GM18951 (cell line): ENCODE data around the gene EIF3K.
"Not testable (repeated sequence)": the region's sequence is repeated elsewhere in the genome, so short reads cannot be mapped to it uniquely, and the experiment has no call there.

Source experiments
- POLR2A ChIP-seq: IDR thresholded peaks from 4 replicates; pipeline ENCODE4 v1.6.1; 2011; ENCODE audit warnings: mild to moderate bottlenecking; ENCODE audit not compliant: insufficient read length, insufficient read depth; ENCODE audit errors: extremely low read depth
- in situ Hi-C: fragments of 300-500 bp; cut with MboI; formaldehyde crosslinking; loops from one replicate; pipeline ENCODE4 v1.12.0; 2022; ENCODE audit warnings: low sequenced_read_pairs, mixed read lengths, inconsistent platforms; ENCODE audit not compliant: unreplicated experiment

Gene EIF3K

GRCh38 chr19:38597075-38597474 is 21.9 kb upstream of the EIF3K start:
- peak; percentile 27 for TF ChIP-seq POLR2A
- in situ Hi-C loops = no loop called here

DNA sequence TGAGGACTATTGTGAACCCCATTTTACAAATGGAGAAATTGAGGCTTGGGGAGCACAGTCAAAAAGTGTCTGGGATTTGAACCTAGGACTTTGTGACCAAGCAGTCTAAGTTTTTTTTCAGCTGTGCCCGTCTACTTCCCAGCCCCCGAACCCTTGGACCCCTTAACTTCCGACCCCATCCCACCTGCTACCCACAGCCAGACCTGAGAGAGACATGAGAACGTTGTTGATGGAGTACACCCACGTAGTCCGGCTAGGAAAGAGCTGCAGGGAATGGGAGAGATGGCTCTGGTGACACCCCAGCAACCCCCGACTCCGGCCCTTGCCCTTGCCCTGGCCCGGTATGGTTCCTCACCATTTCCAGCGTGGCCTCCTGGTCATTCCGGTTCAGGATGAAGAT is 19.3 kb upstream of the EIF3K start:
- in situ Hi-C loops = no loop called here
- TF ChIP-seq POLR2A = no peak

DNA sequence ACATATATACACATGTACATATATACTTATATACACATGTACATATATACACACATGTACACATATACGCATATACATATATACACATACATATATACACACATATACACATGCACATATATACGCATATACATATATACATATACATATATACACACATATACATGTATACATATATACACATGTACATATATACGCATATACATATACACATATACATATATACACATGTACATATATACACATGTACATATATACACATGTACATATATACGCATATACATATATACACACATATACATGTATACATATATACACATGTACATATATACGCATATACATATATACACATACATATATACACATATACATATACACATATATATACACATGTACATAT is 16.1 kb upstream of the EIF3K start:
- in situ Hi-C loops = not testable (repeated sequence)

- no peak for TF ChIP-seq POLR2A
- in situ Hi-C loops = no loop called here
Observed at GRCh38 chr19:38606131-38606530, 12.9 kb upstream of the EIF3K start.

DNA sequence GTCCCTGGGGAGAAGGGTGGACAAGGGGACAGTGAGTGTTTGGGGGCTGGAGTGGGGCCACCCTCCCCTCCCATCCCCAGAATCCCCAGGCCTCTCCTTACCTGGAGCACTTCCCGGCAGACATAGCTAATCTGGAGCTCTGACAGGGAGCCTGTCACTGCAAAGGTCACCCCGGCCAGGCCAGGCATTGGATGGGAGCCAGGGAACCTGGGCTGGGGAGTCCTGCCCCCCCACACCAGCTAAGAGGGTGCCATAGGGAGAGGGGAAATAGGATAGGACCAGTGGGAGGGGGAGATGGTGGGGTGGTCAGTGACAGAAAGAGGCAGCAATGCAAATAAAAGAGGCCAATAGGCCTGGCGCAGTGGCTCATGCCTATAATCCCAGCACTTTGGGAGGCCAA is 4.7 kb upstream of the EIF3K start:
- TF ChIP-seq POLR2A = no peak
- in situ Hi-C loops = no loop called here

DNA sequence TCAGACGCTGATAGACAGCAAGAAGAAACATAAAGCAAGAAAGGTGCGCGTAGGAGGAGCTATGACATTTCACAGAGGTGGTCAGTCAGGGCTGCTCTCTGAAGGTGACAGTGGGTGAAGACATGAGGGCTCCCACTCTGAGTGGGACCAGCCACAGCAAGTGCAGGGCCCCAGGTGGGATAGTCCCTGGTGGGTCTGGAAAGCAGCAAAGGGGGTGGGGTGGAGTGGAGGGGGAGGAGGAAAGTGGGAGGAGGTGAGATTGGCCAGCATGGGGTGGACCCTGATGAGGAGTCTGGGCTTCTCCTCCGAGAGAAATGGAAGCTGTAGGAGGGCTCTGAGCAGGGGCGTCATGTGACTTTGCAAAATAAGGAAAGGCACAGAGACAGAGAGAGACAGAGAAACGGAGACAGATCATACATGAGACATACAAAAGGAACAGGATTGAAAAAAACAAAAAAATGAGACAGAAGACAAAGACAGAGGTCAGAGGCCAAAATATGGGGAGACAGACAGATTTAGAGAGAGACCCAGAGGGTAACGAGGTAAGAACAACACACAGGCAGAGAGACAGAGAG is 3.9 kb upstream of the EIF3K start:
- in situ Hi-C loops = no loop called here
- no peak for TF ChIP-seq POLR2A

DNA sequence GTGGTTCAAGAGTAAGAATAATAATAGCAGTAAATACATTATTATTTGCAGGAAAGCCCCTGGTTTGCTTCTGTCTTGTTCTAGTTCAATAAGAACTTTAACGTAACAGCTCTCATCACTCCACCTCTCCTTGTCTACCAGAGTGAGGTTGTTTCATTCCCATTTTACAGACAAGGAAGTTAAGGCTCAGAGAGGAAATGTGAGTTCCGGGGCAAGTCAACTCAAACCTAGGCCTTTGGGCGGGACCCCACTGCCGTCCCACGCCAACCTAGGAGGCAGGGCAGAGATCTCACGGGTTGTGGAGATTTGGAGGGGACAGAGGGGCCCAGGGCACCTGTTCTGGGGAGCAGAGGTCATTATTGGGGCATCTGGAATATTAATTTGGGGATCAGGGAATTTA is 2.7 kb upstream of the EIF3K start:
- peak; percentile 18 for TF ChIP-seq POLR2A
- in situ Hi-C loops = no loop called here

- TF ChIP-seq POLR2A = no peak
- in situ Hi-C loops = no loop called here
Observed at GRCh38 chr19:38617283-38617763, 1.7 kb upstream of the EIF3K start.

- peak; percentile 73 for TF ChIP-seq POLR2A
- in situ Hi-C loops = no loop called here
Observed at GRCh38 chr19:38617764-38618589, 1.0 kb upstream of the EIF3K start, which contains the start of gene MAP4K1. TSS of gene MAP4K1 (minus strand) at chr19:38617953. CDS start at chr19:38617895, 58 bp downstream.

GRCh38 chr19:38619361-38620174 is 580 bp downstream of the EIF3K start:
- TF ChIP-seq POLR2A = no peak
- in situ Hi-C loops = no loop called here

DNA sequence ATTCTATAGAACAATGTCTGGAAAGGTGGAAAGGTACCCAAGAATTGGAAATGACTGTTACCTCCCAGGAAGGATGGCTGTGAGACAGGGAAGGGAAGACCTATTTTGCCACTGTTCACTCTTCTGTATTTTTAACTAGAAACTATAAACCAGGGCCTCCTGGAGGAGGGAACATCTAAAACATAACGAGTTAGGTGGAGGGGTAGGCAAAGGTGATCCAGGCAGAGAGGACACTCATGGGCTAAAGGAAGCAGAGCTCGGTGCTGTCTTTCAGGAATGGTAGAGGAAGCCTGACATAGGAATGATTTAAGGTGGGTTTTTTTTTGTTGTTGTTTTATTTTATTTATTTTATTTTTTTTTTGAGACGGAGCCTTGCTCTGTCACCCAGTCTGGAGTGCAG is 5.8 kb downstream of the EIF3K start:
- in situ Hi-C loops = no loop called here
- TF ChIP-seq POLR2A = no peak

- TF ChIP-seq POLR2A = no peak
- in situ Hi-C loops = no loop called here
Observed at GRCh38 chr19:38626401-38626800, 7.4 kb downstream of the EIF3K start.

DNA sequence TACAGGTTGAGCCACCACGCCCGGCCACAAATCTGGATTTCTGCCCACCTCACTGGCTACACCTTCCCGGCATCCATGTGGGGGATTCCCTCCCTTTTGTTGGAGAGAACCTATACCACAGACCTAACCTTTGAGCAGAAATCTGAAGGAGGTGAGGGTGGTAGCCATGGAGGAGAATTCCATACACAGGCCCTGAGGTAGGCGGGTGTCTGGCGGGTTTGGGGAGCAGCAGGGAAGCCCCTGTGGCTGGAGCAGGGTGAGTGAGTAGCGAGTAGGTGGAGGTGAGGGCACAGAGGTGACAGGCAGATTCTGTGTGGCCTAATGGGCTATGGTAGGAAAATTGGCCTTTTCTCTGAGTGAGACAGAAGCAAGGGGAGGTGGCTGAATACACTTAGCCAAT is 10.6 kb downstream of the EIF3K start:
- TF ChIP-seq POLR2A = no peak
- in situ Hi-C loops = no loop called here

DNA sequence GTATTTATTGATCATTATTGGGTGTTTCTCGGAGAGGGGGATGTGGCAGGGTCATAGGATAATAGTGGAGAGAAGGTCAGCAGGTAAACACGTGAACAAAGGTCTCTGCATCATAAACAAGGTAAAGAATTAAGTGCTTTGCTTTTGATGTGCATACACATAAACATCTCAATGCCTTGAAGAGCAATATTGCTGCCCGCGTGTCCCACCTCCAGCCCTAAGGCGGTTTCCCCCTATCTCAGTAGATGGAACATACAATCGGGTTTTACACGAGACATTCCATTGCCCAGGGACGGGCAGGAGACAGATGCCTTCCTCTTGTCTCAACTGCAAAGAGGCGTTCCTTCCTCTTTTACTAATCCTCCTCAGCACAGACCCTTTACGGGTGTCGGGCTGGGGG is 12.3 kb downstream of the EIF3K start:
- in situ Hi-C loops = loop anchor here (5.0 kb wide), 1 partner anchor 84 kb away; no protein-coding TSS in a partner anchor

GRCh38 chr19:38631811-38632475 is 13.0 kb downstream of the EIF3K start:
- in situ Hi-C loops = loop anchor here (5.0 kb wide), 1 partner anchor 85 kb away; no protein-coding TSS in a partner anchor
